Stimulated activated CD8-positive, alpha-beta memory T cell treated with anti-CD3 and anti-CD28 coated beads, Interleukin-2, amount 100 ng/mL, for 1 hour (primary cell): ENCODE results near the gene XPO4.
"Not testable (repeated sequence)": the region's sequence is repeated elsewhere in the genome, so short reads cannot be mapped to it uniquely, and the experiment has no call there.

Experiments used
- DNase-seq, 2 donors: peaks; one replicate each; pipeline ENCODE4 v3.0.0-alpha.2; 2020; ENCODE audit warnings: low read depth in 2 of 2

The XPO4 gene

GRCh38 chr13:20891034-20891433 lies 11.5 kb downstream of the XPO4 start:
- DNase-seq = no peak

- not testable (repeated sequence) for DNase-seq
Measured at GRCh38 chr13:20890540-20890939, 12.0 kb downstream of the XPO4 start.

GRCh38 chr13:20882206-20882605 lies 20.3 kb downstream of the XPO4 start:
- no peak for DNase-seq

GRCh38 chr13:20877902-20878301 lies 24.6 kb downstream of the XPO4 start:
- no peak for DNase-seq

- not testable (repeated sequence) for DNase-seq
Measured at GRCh38 chr13:20876802-20877201, 25.7 kb downstream of the XPO4 start.

GRCh38 chr13:20874439-20874838 lies 28.1 kb downstream of the XPO4 start:
- DNase-seq = not testable (repeated sequence)

- no peak for DNase-seq
Measured at GRCh38 chr13:20873348-20873747, 29.2 kb downstream of the XPO4 start.

GRCh38 chr13:20870829-20871228 lies 31.7 kb downstream of the XPO4 start:
- DNase-seq = no peak

GRCh38 chr13:20869540-20869939 lies 33.0 kb downstream of the XPO4 start:
- no peak for DNase-seq

GRCh38 chr13:20867408-20867807 lies 35.1 kb downstream of the XPO4 start:
- DNase-seq = no peak

GRCh38 chr13:20861666-20862065 lies 40.9 kb downstream of the XPO4 start:
- not testable (repeated sequence) for DNase-seq

GRCh38 chr13:20860844-20861243 lies 41.7 kb downstream of the XPO4 start:
- DNase-seq = no peak

GRCh38 chr13:20856650-20857049 lies 45.9 kb downstream of the XPO4 start:
- no peak for DNase-seq

GRCh38 chr13:20851844-20852402 lies 50.6 kb downstream of the XPO4 start:
- no peak for DNase-seq

- no peak for DNase-seq
Measured at GRCh38 chr13:20848944-20849343, 53.6 kb downstream of the XPO4 start.

GRCh38 chr13:20848203-20848602 lies 54.3 kb downstream of the XPO4 start:
- no peak for DNase-seq

- DNase-seq = no peak
Measured at GRCh38 chr13:20847296-20847695, 55.2 kb downstream of the XPO4 start.

- DNase-seq = no peak
Measured at GRCh38 chr13:20843166-20843565, 59.4 kb downstream of the XPO4 start.

GRCh38 chr13:20840568-20840967 lies 62.0 kb downstream of the XPO4 start:
- DNase-seq = no peak

GRCh38 chr13:20833900-20834679 lies 68.5 kb downstream of the XPO4 start:
- no peak for DNase-seq

- DNase-seq = no peak
Measured at GRCh38 chr13:20832861-20833260, 69.7 kb downstream of the XPO4 start.

- no peak for DNase-seq
Measured at GRCh38 chr13:20831933-20832332, 70.6 kb downstream of the XPO4 start.

GRCh38 chr13:20831254-20831653 lies 71.3 kb downstream of the XPO4 start:
- DNase-seq = no peak
